CD4-positive, alpha-beta T cell treated with Interleukin-2 at 100 ng/mL for 4 hours (primary cell): ENCODE measurements around the gene CHRNG.

Experiments
- DNase-seq: peaks from one replicate; pipeline ENCODE4 v3.0.0-alpha.2; 2020; ENCODE audit warnings: low spot score

Gene CHRNG, protein sequence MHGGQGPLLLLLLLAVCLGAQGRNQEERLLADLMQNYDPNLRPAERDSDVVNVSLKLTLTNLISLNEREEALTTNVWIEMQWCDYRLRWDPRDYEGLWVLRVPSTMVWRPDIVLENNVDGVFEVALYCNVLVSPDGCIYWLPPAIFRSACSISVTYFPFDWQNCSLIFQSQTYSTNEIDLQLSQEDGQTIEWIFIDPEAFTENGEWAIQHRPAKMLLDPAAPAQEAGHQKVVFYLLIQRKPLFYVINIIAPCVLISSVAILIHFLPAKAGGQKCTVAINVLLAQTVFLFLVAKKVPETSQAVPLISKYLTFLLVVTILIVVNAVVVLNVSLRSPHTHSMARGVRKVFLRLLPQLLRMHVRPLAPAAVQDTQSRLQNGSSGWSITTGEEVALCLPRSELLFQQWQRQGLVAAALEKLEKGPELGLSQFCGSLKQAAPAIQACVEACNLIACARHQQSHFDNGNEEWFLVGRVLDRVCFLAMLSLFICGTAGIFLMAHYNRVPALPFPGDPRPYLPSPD

DNA sequence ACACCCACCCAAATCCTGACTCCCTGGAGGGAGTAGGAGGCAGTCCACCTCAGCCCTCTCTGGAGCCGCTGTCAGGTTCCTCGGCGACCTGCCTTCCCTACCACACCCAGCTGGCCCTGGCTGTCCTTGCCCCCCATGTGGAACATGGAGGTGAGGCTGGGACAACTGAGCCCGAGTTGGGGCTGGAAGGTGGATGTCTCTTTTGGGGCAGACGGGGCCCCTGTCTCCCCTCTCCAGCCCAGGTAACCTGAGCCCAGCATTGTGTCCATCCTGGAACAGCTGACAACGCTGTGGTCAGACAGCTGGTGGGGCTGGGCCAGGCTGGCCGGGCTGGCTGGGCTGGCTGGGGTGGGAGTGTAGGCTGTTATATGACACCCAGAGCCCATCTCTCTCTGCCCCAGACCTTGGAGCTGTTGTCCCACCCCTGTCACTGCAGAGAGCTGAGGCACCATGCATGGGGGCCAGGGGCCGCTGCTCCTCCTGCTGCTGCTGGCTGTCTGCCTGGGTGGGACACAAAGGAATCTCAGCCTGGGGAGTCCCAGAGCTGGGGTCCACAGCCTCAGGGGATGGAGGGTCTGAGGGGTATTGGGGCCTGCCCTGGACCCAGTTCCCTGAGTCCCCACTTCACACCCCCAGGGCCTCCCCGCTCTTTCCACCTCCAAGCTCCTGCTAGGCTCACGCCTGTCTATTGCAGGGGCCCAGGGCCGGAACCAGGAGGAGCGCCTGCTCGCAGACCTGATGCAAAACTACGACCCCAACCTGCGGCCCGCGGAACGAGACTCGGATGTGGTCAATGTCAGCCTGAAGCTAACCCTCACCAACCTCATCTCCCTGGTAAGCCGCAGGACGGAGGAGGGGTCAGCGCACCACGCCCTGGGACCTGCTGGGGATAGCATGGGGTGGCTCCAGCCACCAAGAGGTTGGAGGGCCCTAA, at the start of gene CHRNG:
TSS of gene CHRNG (plus strand) at position 395 of the 934 bp plus-strand sequence. CDS start at position 451, 56 bp downstream.
- no peak for DNase-seq

DNA sequence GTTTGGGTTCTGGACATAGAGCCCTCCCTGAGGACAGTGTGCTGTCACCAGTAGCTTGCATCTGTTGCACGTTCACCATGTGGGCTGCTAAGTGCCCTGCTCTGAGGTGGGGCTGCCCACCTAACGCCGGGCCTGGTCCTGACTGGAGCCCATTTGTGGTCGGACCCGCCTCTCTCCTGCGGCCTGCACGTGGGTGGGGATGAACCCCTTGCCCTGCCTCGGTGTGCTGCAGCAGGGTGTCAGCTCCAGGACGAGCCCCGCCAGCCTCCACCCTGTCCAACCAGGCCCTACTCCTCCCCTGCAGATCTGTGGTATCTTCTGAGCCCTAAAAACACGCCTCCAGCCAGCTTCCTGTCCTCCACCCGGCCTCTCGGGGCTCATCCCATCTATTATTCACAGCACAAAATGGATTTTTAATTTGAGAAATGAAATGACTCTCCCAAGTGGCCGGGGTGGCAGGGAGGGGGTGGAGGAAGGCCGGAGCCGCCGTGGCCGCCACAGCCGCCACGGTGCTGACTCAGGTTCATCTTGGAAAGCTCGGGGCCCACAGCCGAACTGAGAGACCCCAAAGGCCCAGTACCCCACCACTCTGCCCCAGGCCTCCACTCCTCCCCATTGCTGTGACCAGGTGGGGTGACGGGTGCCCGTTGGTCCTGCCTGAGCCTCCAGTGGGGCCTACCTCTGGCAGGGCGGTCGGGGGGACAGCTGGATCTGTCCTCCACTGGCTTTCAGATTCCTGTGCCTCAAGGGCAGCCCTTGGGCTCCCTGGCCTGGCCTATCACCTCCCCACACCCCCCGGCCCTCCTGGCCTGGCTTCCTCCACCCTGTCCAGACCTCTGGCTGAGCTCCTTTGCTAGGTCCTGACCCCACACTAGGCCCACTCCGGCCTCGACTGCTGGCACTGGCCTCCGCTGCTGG, 49.0 kb upstream of the CHRNG start:
- DNase-seq: no peak

GRCh38 chr2:232491139-232491780, 48.2 kb upstream of the CHRNG start:
- no peak for DNase-seq

DNA sequence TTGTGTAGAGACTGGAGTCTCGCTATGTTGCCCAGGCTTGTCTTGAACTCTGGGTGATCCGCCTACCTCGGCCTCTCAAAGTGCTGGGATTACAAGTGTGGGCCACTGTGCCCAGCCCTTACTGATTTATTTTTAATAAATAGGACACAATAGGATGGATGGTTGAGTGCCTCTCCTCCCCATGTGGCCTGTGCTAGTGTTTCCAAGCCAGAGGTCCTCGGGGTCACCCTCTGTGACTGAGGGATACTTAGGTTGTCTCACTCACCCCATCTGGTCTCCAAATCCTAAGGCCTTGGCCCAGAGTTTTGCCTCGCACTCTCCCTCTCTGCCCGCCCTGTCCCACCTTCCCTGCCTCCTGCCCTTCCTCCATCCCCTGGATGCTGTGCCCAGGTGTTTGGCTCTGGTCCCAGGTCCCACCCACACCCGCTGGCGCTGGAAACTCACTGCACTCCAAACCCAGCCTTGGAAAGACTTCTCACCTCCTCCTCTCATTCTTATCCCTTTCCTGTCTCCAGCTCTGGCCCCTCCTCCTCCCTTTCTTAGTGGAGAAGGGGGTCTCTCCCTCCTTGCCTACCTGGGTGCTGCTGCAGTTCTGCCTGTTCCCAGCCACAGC, 47.1 kb upstream of the CHRNG start:
- no peak for DNase-seq

GRCh38 chr2:232492963-232493700, 46.4 kb upstream of the CHRNG start:
- no peak for DNase-seq

DNA sequence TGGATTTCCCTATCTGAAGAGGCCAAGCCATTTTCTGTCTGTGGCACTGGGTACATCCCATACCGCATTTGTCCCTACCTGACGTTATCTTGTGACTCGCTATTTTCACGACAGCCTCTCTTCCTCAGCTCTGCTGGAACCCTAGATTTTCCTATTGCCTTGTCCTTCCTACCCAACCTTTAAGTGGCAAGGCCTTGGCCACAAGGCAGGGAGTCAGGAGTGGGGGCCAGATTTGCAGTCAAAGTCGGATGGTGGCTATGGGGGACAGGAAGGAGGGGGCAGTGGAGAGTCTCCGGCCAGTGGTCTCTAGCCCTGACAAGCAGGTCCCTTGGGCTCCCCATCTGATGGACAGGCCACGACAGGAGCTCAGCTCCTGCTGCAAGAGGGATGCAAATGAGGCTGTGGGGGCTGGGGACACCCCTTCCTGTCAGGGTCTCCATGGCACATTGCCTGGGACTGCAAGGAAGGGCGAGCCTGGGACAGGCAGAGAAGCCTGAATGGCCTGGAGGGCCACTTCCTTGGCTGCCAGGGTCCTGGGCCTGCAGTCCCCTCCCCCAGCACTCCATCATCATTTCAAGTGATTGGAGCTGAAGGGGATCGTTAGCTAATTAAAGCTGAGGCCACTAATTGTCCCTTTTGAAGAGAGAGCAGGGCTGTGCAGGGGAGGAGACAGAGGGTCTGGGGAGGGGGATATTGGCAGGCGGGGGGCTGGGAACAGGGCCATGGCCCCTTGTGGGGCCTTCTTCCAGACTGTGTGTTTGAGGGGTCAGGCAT, 45.6 kb upstream of the CHRNG start:
- DNase-seq: no peak

GRCh38 chr2:232494542-232494941, 45.0 kb upstream of the CHRNG start:
- no peak for DNase-seq

GRCh38 chr2:232495292-232495691, 44.2 kb upstream of the CHRNG start:
- no peak for DNase-seq

DNA sequence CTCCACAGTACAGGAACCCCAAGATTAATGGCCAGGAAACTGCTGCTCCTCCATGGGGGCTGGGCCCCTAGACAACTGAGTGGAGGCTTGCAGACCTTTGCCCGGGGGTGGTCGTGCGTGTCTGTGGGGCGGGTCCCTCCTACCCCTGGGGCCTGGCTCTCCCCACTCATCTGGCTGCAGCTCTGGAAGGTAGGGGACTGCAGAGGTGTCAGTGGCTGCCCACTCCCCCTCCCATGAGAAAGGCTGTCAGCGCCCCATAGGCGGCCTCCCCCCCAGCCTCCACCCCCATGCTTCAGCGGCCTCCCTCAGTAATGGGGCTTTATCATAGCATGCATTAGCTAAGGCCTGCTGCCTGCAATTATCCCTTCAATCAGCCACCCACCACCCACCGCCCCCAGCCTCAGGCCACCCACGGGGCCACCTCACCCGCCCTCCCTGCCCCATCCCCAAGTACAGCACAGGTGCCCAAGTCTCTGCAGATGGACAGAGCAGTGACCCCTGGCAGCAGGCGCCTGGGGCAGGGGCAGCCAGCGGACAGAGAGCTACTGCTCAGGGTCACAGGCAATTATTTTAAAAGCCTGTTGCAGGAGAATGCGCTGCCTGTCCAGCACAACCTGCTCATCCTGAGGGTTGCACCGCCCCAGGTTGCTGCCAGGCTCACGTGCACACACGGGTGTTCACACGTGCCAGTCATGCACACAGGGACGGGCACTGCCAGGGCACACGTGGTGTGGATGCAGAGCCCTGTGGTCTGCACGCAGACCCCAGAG, 42.8 kb upstream of the CHRNG start:
- DNase-seq: no peak

DNA sequence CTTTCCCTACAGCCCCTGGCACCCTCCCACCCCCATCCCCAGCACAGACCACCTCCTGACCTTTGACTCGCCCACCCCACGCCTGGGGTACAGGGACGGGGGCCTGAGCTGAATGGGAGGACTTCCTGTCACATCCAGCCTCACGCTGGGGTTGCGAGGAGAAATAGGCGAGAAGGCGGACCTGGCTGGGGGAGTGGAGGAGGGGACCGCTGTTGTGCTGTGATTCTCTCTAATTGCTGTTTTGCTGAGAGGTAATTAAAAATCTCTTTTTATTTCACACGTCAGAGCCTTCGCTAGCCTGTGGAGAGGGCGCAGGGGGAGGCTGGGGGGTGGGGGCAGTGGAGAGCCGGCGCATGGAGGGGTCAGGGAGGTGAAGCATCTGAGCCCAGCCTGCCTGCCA, 42.1 kb upstream of the CHRNG start:
- no peak for DNase-seq

- DNase-seq: no peak
Observed at GRCh38 chr2:232498452-232498851, 41.0 kb upstream of the CHRNG start.

DNA sequence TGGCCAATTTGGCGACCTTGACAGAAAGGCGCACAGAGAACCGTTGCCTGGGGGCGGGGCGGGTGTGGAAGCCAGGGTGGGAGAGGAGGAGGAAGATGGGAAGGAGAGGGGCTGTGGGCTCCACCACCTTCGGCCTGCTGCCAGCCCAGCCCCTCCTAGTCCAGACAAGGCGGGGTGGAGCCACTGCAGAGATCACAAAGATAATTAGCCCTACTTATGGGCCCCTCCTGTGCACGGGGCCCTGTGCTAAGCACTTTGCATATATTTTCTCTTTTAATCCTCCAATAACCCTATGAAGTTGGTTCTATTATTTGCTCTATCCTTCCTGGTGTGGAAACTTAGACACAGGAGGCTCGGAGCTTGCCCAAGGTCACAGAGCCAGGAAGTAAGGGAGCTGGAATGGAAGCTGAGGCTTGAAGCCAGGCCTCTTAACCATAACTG, 38.1 kb upstream of the CHRNG start:
- DNase-seq: no peak

DNA sequence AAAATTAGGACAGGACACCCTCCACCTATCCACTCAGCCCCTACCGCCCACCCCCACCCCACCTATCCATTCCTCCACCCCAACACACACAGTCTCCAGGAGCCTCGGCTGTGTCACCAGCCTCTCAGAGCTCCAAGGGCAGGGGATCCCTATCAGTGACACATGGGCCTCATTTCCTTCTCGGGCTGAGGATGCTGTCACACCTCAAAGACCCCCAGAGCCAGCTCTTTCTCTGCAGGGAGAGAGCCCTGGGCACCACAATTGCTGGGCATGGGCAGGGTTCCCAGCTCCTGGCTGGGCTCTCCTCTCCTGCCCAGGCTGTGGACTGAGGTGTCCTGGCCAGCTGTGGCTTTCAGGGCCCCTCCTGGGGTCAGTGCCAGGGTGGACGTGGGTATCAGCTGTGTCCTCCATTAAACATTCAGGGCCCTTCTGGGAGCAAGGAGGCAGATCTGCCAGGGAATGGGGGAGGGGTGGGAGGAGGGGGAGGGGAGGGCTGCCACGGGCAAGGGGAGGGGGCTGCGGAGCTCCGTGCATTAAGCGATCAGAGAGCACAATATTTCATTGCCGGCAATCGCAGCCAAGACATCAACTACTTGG, 37.6 kb upstream of the CHRNG start:
- DNase-seq: no peak

- no peak for DNase-seq
Observed at GRCh38 chr2:232502511-232502910, 37.0 kb upstream of the CHRNG start.

- DNase-seq: no peak
Observed at GRCh38 chr2:232502911-232503808, 36.3 kb upstream of the CHRNG start.

DNA sequence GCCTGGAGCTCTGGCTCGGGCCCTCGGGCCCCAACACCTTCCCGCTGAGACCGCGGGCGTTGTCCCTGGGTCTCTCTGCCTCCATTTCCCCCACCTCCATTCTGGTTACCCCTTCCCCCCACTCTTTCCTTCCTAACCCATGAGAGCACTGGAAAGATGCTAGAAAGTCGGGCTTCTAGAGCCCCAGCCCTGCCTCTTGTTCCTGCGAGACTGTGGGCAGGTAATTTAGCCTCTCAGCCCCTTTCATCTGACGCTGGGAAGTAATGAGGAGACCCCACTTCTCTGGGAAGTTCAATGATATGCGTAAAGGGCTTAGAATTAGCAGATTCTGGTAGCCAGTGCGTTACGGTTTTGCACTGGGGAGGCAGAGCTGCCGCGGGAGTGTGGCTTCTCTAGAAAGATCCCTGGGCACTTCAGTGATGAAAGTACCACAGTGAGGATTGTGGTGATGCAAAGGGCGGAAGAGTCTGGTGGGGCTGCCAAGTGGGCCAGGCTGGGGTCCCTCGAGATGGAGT, 35.6 kb upstream of the CHRNG start:
- no peak for DNase-seq

GRCh38 chr2:232504438-232504837, 35.1 kb upstream of the CHRNG start:
- no peak for DNase-seq
